ENCODE measurements around the gene VIT. TPM values are rescaled to one million over a fixed set of nuclear protein-coding genes. Genes with fewer than 3 reads are reported as not detected.

Gene VIT
- total RNA-seq, 1 donor from 2014 or later, result not detected

DNA sequence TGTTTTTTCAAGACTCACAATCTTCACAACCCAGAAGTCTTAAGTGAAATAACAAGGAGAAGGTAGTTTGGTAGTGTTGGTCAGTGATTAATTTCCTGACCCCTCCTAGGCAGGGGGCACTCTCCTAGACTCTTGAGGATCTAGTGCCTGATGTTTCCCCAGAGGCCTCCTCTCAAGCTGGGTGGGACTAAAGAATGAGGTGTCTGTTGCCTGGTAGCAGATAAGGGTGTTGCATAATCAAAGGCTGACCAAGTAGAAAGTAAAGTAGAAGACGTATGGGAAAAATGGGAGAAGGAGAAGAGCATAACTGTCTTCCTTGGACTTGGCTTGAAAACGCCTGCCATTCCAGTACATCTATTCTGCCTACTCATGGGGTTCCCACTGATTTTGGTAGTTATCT lies 37.8 kb downstream of the VIT start:
- no peak overlapping the region for H3K27ac ChIP-seq (ENCODE audit: low read depth, low read length)
- H3K36me3 ChIP-seq (ENCODE audit: insufficient read depth, low read length), result no peaks in the 10 kb centered on the region
- Mint-ChIP-seq H3K4me1 (ENCODE audit: low read depth, unreplicated experiment) (no peaks in the 10 kb centered on the region), H3K27me3 (ENCODE audit: low read depth, unreplicated experiment) (peaks cover 6% of the 10 kb centered on the region), H3K4me3 (ENCODE audit: unreplicated experiment) (no peak overlapping the region), H3K27ac (ENCODE audit: unreplicated experiment) (no peak overlapping the region), H3K9me3 (ENCODE audit: unreplicated experiment) (no peaks in the 10 kb centered on the region), H3K36me3 (ENCODE audit: low read depth, unreplicated experiment) (peaks cover 5% of the 10 kb centered on the region)
- H3K4me3 ChIP-seq (ENCODE audit: insufficient read depth, low read depth, low read length), result no peak overlapping the region
- H3K9ac ChIP-seq (ENCODE audit: low read length), result no peak overlapping the region
- no peak overlapping the region for H3K4me2 ChIP-seq (ENCODE audit: low read length)
- no peak for FAIRE-seq
- H3K79me2 ChIP-seq (ENCODE audit: insufficient read depth, low read length), result no peaks in the 10 kb centered on the region
- H2AFZ ChIP-seq (ENCODE audit: low read depth, low read length), result no peak overlapping the region
- peaks cover 4% of the 10 kb centered on the region for H3K9me3 ChIP-seq (ENCODE audit: insufficient read depth, low read depth, low read length)
- peaks cover 1% of the 10 kb centered on the region for H3K27me3 ChIP-seq (ENCODE audit: insufficient read depth, low read length)
- H4K20me1 ChIP-seq (ENCODE audit: insufficient read depth, low read length), result no peaks in the 10 kb centered on the region
- TF ChIP-seq, protein P1, sequence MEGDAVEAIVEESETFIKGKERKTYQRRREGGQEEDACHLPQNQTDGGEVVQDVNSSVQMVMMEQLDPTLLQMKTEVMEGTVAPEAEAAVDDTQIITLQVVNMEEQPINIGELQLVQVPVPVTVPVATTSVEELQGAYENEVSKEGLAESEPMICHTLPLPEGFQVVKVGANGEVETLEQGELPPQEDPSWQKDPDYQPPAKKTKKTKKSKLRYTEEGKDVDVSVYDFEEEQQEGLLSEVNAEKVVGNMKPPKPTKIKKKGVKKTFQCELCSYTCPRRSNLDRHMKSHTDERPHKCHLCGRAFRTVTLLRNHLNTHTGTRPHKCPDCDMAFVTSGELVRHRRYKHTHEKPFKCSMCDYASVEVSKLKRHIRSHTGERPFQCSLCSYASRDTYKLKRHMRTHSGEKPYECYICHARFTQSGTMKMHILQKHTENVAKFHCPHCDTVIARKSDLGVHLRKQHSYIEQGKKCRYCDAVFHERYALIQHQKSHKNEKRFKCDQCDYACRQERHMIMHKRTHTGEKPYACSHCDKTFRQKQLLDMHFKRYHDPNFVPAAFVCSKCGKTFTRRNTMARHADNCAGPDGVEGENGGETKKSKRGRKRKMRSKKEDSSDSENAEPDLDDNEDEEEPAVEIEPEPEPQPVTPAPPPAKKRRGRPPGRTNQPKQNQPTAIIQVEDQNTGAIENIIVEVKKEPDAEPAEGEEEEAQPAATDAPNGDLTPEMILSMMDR (IDR thresholded peaks at IDR 0.05; ENCODE audit: insufficient read depth, low read depth, low read length), result no peak
- no peak for TF ChIP-seq EZH2 (IDR thresholded peaks at IDR 0.05; ENCODE audit: insufficient read depth, low read length)
- H3K4me1 ChIP-seq (ENCODE audit: insufficient read depth, low read length), result no peaks in the 10 kb centered on the region
- DNase-seq (ENCODE audit: low read depth), result peak; percentile 12

- no peaks in the 10 kb centered on the region for H3K4me1 Mint-ChIP-seq (ENCODE audit: low read depth, unreplicated experiment)
- H3K9ac ChIP-seq (ENCODE audit: low read length), result no peak overlapping the region
- DNase-seq (ENCODE audit: low read depth) (no peak), FAIRE-seq (no peak)
- no peak overlapping the region for H3K4me2 ChIP-seq (ENCODE audit: low read length)
- H3K4me3 ChIP-seq (ENCODE audit: insufficient read depth, low read depth, low read length), result no peak overlapping the region
- H3K36me3 Mint-ChIP-seq (ENCODE audit: low read depth, unreplicated experiment), result peaks cover 5% of the 10 kb centered on the region
- H4K20me1 ChIP-seq (ENCODE audit: insufficient read depth, low read length), result no peaks in the 10 kb centered on the region
- no peaks in the 10 kb centered on the region for H3K9me3 ChIP-seq (ENCODE audit: insufficient read depth, low read depth, low read length)
- H3K4me3 Mint-ChIP-seq (ENCODE audit: unreplicated experiment), result no peak overlapping the region
- H3K4me1 ChIP-seq (ENCODE audit: insufficient read depth, low read length), result no peaks in the 10 kb centered on the region
- H3K27ac ChIP-seq (ENCODE audit: low read depth, low read length), result no peak overlapping the region
- no peak overlapping the region for H3K27ac Mint-ChIP-seq (ENCODE audit: unreplicated experiment)
- H2AFZ ChIP-seq (ENCODE audit: low read depth, low read length), result no peak overlapping the region
- no peaks in the 10 kb centered on the region for H3K9me3 Mint-ChIP-seq (ENCODE audit: unreplicated experiment)
- H3K27me3 ChIP-seq (ENCODE audit: insufficient read depth, low read length), result peaks cover 12% of the 10 kb centered on the region
- no peaks in the 10 kb centered on the region for H3K36me3 ChIP-seq (ENCODE audit: insufficient read depth, low read length)
- H3K79me2 ChIP-seq (ENCODE audit: insufficient read depth, low read length), result no peaks in the 10 kb centered on the region
- H3K27me3 Mint-ChIP-seq (ENCODE audit: low read depth, unreplicated experiment), result peaks cover 12% of the 10 kb centered on the region
- TF ChIP-seq, protein P1 (IDR thresholded peaks at IDR 0.05; ENCODE audit: insufficient read depth, low read depth, low read length), result no peak
- TF ChIP-seq EZH2 (IDR thresholded peaks at IDR 0.05; ENCODE audit: insufficient read depth, low read length), result no peak
These were observed 40.7 kb downstream of the VIT start for GRCh38 chr2:36737131-36737750.

DNA sequence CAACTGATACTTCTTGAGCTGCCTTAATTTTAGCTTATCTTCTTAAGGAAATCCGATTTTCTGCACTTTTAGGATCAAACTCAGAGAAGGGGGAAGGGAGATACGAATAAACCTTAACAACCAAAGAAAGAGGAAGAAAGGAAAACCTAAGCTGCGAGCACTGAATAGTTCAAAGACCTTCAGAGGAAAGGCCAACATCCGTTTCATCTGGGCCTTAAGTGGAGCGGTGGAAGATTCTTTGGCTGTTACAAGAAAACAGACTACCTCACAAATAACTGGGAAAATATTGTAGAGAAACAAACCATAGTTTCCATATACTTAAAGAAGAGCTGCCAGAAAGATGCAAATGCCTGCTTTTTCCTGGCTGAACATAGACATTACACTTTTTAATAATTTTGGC lies 43.6 kb downstream of the VIT start:
- no peak for TF ChIP-seq EZH2 (IDR thresholded peaks at IDR 0.05; ENCODE audit: insufficient read depth, low read length)
- TF ChIP-seq, protein P1 (IDR thresholded peaks at IDR 0.05; ENCODE audit: insufficient read depth, low read depth, low read length), result no peak
- no peaks in the 10 kb centered on the region for H3K9me3 ChIP-seq (ENCODE audit: insufficient read depth, low read depth, low read length)
- H2AFZ ChIP-seq (ENCODE audit: low read depth, low read length), result no peak overlapping the region
- Mint-ChIP-seq H3K27ac (ENCODE audit: unreplicated experiment) (no peak overlapping the region), H3K9me3 (ENCODE audit: unreplicated experiment) (no peaks in the 10 kb centered on the region), H3K4me3 (ENCODE audit: unreplicated experiment) (no peak overlapping the region), H3K36me3 (ENCODE audit: low read depth, unreplicated experiment) (no peaks in the 10 kb centered on the region), H3K27me3 (ENCODE audit: low read depth, unreplicated experiment) (peaks cover 8% of the 10 kb centered on the region), H3K4me1 (ENCODE audit: low read depth, unreplicated experiment) (no peaks in the 10 kb centered on the region)
- no peak overlapping the region for H3K4me2 ChIP-seq (ENCODE audit: low read length)
- no peaks in the 10 kb centered on the region for H3K79me2 ChIP-seq (ENCODE audit: insufficient read depth, low read length)
- H3K27me3 ChIP-seq (ENCODE audit: insufficient read depth, low read length), result peaks cover 15% of the 10 kb centered on the region
- no peak overlapping the region for H3K9ac ChIP-seq (ENCODE audit: low read length)
- no peak overlapping the region for H3K4me3 ChIP-seq (ENCODE audit: insufficient read depth, low read depth, low read length)
- no peak for FAIRE-seq
- H3K27ac ChIP-seq (ENCODE audit: low read depth, low read length), result no peak overlapping the region
- no peak for DNase-seq (ENCODE audit: low read depth)
- H3K36me3 ChIP-seq (ENCODE audit: insufficient read depth, low read length), result no peaks in the 10 kb centered on the region
- no peaks in the 10 kb centered on the region for H4K20me1 ChIP-seq (ENCODE audit: insufficient read depth, low read length)
- H3K4me1 ChIP-seq (ENCODE audit: insufficient read depth, low read length), result no peaks in the 10 kb centered on the region

Data from astrocyte (in vitro differentiated cells and primary cell).